Ovary (tissue), 3 donors: ENCODE measurements around the gene ACAP1.

Experiments used
- EP300 ChIP-seq: sonication (generic); formaldehyde crosslinking; IDR thresholded peaks from one replicate; pipeline ENCODE4 v1.6.1; 2017; ENCODE audit warnings: antibody characterized with exemption
- POLR2A ChIP-seq: fragments of 450-650 bp; IDR thresholded peaks from one replicate; pipeline ENCODE4 v1.6.1; 2017; ENCODE audit warnings: antibody characterized with exemption, mild to moderate bottlenecking, moderate library complexity
- TF ChIP-seq, protein P1 (sequence below), 3 donors: fragments of 450-650 bp in 2 of 3; fragments of 200-600 bp in 1 of 3; IDR thresholded peaks; one replicate each; pipeline versions ENCODE4 v1.5.1 to v1.8.0; 2016 to 2022; ENCODE audit warnings: antibody characterized with exemption in 3 of 3, mild to moderate bottlenecking in 1 of 3
- donor health status: DM: no; HTN: no; CAD: no.

DNA sequence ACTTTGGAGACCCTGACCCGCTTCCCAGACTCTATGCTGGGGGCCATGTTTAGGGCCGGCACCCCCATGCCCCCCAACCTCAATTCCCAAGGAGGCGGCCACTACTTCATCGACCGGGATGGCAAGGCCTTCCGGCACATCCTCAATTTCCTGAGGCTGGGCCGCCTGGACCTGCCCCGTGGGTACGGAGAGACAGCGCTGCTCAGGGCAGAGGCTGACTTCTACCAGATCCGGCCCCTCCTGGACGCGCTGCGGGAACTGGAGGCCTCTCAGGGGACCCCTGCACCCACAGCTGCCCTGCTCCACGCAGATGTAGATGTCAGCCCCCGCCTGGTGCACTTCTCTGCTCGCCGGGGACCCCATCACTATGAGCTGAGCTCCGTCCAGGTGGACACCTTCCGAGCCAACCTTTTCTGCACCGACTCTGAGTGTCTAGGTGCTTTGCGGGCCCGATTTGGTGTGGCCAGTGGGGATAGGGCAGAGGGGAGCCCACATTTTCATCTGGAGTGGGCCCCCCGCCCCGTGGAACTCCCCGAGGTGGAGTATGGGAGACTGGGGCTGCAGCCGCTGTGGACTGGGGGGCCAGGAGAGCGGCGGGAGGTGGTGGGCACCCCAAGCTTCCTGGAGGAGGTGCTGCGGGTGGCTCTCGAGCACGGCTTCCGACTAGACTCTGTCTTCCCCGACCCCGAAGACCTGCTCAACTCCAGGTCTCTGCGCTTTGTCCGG lies 16.7 kb downstream of the ACAP1 start:
- TF ChIP-seq POLR2A, result no peak
- TF ChIP-seq EP300, result no peak
- TF ChIP-seq, protein P1, sequence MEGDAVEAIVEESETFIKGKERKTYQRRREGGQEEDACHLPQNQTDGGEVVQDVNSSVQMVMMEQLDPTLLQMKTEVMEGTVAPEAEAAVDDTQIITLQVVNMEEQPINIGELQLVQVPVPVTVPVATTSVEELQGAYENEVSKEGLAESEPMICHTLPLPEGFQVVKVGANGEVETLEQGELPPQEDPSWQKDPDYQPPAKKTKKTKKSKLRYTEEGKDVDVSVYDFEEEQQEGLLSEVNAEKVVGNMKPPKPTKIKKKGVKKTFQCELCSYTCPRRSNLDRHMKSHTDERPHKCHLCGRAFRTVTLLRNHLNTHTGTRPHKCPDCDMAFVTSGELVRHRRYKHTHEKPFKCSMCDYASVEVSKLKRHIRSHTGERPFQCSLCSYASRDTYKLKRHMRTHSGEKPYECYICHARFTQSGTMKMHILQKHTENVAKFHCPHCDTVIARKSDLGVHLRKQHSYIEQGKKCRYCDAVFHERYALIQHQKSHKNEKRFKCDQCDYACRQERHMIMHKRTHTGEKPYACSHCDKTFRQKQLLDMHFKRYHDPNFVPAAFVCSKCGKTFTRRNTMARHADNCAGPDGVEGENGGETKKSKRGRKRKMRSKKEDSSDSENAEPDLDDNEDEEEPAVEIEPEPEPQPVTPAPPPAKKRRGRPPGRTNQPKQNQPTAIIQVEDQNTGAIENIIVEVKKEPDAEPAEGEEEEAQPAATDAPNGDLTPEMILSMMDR (IDR thresholded peaks at IDR 0.05), result no peak
